HFFc6 (cell line): ENCODE data around the gene RFTN1. TPM values are rescaled to one million over a fixed set of nuclear protein-coding genes. Genes with fewer than 3 reads are reported as not detected.

Source experiments
- DNase-seq: peaks from one replicate; pipeline ENCODE4 v3.0.0-alpha.2; 2018
- H3K27ac Mint-ChIP-seq: 2 replicates; pipeline ENCODE4 v1.8.0; 2020; ENCODE audit warnings: mild to moderate bottlenecking, mixed read lengths
- H3K27me3 Mint-ChIP-seq: 2 replicates; pipeline ENCODE4 v1.8.0; 2021; ENCODE audit warnings: mild to moderate bottlenecking, moderate library complexity, mixed read lengths; ENCODE audit not compliant: insufficient read depth
- H3K36me3 Mint-ChIP-seq: 2 replicates; pipeline ENCODE4 v1.8.0; 2021; ENCODE audit warnings: low read depth, mixed read lengths
- H3K4me1 Mint-ChIP-seq: 2 replicates; pipeline ENCODE4 v1.8.0; 2020; ENCODE audit warnings: low read depth, mixed read lengths
- H3K4me3 Mint-ChIP-seq: 2 replicates; pipeline ENCODE4 v1.8.0; 2020; ENCODE audit warnings: mild to moderate bottlenecking, moderate library complexity, mixed read lengths
- H3K9me3 Mint-ChIP-seq: 2 replicates; pipeline ENCODE4 v1.8.0; 2020; ENCODE audit warnings: mild to moderate bottlenecking, mixed read lengths
- total RNA-seq, 6 experiments: library from RNA; stranded (reverse); fragmentation: NEBNext Ultra II Directional; extraction: Animal tissue kit (Norgen Biotek cat#: 25700); gene quantifications; 2 replicates in 1 of 6; 3 replicates in 5 of 6; pipeline ENCODE4 v1.2.3, GENCODE V29; 2021
- TF ChIP-seq, protein P1 (sequence below): fragments of 200-600 bp; sonication (generic); IDR thresholded peaks from 2 replicates; pipeline ENCODE4 v1.5.0; 2021; ENCODE audit warnings: antibody characterized with exemption, mild to moderate bottlenecking

Gene RFTN1
- total RNA-seq, 6 experiments from 2014 or later = 53.4 to 62.4 (median 57.4) TPM

- no peaks in the 10 kb centered on the region for H3K9me3 Mint-ChIP-seq
- H3K4me1 Mint-ChIP-seq = peaks cover 35% of the 10 kb centered on the region
- no peak overlapping the region for H3K4me3 Mint-ChIP-seq
- H3K36me3 Mint-ChIP-seq = peaks cover 52% of the 10 kb centered on the region
- no peak overlapping the region for H3K27ac Mint-ChIP-seq
- H3K27me3 Mint-ChIP-seq = peaks cover 2% of the 10 kb centered on the region
- no peak for DNase-seq
- TF ChIP-seq, protein P1, sequence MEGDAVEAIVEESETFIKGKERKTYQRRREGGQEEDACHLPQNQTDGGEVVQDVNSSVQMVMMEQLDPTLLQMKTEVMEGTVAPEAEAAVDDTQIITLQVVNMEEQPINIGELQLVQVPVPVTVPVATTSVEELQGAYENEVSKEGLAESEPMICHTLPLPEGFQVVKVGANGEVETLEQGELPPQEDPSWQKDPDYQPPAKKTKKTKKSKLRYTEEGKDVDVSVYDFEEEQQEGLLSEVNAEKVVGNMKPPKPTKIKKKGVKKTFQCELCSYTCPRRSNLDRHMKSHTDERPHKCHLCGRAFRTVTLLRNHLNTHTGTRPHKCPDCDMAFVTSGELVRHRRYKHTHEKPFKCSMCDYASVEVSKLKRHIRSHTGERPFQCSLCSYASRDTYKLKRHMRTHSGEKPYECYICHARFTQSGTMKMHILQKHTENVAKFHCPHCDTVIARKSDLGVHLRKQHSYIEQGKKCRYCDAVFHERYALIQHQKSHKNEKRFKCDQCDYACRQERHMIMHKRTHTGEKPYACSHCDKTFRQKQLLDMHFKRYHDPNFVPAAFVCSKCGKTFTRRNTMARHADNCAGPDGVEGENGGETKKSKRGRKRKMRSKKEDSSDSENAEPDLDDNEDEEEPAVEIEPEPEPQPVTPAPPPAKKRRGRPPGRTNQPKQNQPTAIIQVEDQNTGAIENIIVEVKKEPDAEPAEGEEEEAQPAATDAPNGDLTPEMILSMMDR = no peak
These were observed 24.9 kb downstream of the RFTN1 start for GRCh38 chr3:16488637-16489036.

DNA sequence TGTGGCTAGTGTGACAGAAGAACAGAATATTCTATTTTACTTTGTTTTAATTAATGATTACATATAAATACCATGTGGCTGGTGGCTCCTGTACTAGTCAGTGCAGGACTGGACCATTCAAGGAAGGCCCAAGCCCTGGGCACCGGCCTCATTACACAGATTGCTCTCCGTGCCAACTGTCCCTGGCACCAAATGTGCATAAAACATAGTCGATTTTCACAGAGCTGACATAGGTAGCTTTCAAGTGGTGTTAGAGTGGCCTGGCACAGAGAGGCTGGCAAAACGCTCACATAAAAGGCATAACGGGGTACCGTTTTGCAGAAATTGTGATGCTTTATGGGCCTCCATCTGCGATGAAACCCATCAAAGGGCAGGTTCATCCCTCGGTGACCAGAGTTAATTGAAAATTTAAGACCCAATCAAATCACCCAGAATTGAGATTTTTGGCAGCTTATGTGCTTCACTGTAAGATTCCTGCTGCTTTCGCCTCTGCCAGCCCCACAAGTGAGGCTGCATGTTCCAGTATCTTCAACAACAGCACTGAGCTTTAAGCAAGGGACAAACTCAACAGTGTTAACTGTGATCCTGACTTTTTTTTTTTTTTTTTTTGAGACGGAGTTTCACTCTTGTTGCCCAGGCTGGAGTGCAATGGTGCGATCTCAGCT lies 25.9 kb downstream of the RFTN1 start:
- Mint-ChIP-seq H3K36me3 (peaks cover 49% of the 10 kb centered on the region), H3K4me3 (no peak overlapping the region), H3K27me3 (no peaks in the 10 kb centered on the region; the same call in 1 of the 2 replicates), H3K4me1 (peaks cover 45% of the 10 kb centered on the region), H3K9me3 (no peaks in the 10 kb centered on the region), H3K27ac (no peak overlapping the region)
- no peak for DNase-seq
- TF ChIP-seq, protein P1 = no peak

DNA sequence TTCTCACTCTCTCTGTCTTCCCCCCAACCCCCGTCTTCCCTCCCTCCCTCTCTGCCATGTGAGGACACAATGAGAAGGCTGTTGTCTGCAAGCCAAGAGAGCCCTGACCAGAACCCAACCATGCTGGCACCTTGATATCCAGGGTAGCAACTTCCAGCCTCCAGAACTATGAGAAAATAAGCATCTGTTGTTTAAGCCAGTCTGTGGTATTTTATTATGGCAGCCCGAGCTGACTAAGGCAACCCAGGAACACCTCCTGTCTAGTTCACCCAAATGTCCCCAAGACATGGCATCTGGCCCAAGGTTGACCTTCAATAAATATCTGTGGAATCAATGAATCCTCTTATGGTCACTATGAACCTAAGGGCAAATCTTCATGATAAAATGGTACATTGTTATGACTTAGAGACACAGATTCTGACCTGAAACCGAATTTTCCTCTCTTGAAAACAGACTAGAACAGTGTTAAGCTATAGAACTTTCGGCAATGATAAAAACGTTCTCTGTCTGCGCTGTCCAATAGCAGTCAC lies 26.5 kb downstream of the RFTN1 start:
- TF ChIP-seq, protein P1 = no peak
- Mint-ChIP-seq H3K36me3 (peaks cover 44% of the 10 kb centered on the region), H3K27me3 (no peaks in the 10 kb centered on the region; the same call in 1 of the 2 replicates), H3K4me3 (no peak overlapping the region), H3K9me3 (no peaks in the 10 kb centered on the region), H3K4me1 (peaks cover 51% of the 10 kb centered on the region), H3K27ac (no peak overlapping the region)
- no peak for DNase-seq

- H3K4me3 Mint-ChIP-seq = no peak overlapping the region
- peaks cover 59% of the 10 kb centered on the region for H3K4me1 Mint-ChIP-seq
These were observed 27.3 kb downstream of the RFTN1 start for GRCh38 chr3:16486201-16486600.

GRCh38 chr3:16485395-16485992 lies 28.0 kb downstream of the RFTN1 start:
- H3K27me3 Mint-ChIP-seq = no peaks in the 10 kb centered on the region; the same call in 1 of the 2 replicates
- no peak for DNase-seq
- peaks cover 31% of the 10 kb centered on the region for H3K36me3 Mint-ChIP-seq
- H3K9me3 Mint-ChIP-seq = no peaks in the 10 kb centered on the region
- peaks cover 66% of the 10 kb centered on the region for H3K4me1 Mint-ChIP-seq
- TF ChIP-seq, protein P1 = no peak
- peak overlapping the region; percentile 68 for H3K27ac Mint-ChIP-seq
- peak overlapping the region; percentile 60; the same call in 1 of the 2 replicates for H3K4me3 Mint-ChIP-seq

More at GRCh38 chr3:16486201-16486600, 27.3 kb downstream of the RFTN1 start:
- Mint-ChIP-seq H3K27ac (peak overlapping the region; percentile 68), H3K36me3 (peaks cover 36% of the 10 kb centered on the region), H3K9me3 (no peaks in the 10 kb centered on the region), H3K27me3 (no peaks in the 10 kb centered on the region; the same call in 1 of the 2 replicates)
- DNase-seq = no peak
- TF ChIP-seq, protein P1 = no peak
